ENCODE measurements around the gene GTF3C5.

DNA sequence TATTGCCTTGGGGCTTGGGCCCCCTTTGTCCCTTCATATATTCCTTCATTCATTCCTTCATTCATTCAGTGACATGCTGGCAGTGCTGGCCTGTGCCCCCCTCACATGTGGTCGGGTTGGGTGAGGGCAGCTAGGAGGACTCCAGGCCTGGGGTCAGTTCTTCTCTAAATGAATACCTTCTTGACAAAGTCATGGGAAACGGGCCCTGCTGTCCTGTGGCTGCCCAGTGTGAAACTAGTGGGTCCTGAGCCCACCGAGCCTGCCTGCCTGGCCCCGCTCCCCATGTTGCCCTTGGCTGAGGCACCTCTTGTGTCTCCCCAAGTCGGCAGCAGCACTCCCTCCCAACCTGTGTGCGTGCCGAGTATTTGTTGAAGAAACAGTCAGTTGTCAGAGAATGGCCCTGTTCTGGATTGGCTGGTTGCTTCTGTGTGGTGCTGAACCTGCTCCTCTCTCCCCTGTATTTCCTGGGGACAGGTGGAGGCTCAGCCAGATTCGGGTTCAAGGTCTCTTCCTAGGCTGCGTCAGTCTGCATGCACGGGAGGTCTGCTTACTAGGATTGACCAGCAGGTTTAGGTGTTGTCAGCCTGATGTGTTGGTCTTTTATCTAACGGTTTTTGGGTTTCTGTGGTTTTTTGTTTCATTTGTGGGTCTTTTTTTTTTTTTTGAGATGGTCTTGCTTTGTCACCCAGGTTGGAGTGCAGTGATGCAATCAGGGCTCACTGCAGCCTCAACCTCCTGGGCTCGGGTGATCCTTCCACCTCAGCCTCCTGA is 27.9 kb downstream of the GTF3C5 start:
- TF ChIP-seq, protein P1, sequence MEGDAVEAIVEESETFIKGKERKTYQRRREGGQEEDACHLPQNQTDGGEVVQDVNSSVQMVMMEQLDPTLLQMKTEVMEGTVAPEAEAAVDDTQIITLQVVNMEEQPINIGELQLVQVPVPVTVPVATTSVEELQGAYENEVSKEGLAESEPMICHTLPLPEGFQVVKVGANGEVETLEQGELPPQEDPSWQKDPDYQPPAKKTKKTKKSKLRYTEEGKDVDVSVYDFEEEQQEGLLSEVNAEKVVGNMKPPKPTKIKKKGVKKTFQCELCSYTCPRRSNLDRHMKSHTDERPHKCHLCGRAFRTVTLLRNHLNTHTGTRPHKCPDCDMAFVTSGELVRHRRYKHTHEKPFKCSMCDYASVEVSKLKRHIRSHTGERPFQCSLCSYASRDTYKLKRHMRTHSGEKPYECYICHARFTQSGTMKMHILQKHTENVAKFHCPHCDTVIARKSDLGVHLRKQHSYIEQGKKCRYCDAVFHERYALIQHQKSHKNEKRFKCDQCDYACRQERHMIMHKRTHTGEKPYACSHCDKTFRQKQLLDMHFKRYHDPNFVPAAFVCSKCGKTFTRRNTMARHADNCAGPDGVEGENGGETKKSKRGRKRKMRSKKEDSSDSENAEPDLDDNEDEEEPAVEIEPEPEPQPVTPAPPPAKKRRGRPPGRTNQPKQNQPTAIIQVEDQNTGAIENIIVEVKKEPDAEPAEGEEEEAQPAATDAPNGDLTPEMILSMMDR (IDR thresholded peaks at IDR 0.05; ENCODE audit: poor library complexity, severe bottlenecking): no peak
- TF ChIP-seq EZH2 (IDR thresholded peaks at IDR 0.05; ENCODE audit: borderline replicate concordance, insufficient read depth, low read length, poor library complexity, severe bottlenecking) (no peak), TAF1 (IDR thresholded peaks at IDR 0.05; ENCODE audit: low read depth) (no peak), EP300 (conservative IDR thresholded peaks at IDR 0.05; ENCODE audit: poor library complexity, severe bottlenecking) (no peak), RAD21 (conservative IDR thresholded peaks at IDR 0.05) (no peak), SMC3 (conservative IDR thresholded peaks at IDR 0.05; ENCODE audit: poor library complexity) (no peak), POLR2AphosphoS5 (IDR thresholded peaks at IDR 0.05) (no peak)
- TF ChIP-seq, protein P2, sequence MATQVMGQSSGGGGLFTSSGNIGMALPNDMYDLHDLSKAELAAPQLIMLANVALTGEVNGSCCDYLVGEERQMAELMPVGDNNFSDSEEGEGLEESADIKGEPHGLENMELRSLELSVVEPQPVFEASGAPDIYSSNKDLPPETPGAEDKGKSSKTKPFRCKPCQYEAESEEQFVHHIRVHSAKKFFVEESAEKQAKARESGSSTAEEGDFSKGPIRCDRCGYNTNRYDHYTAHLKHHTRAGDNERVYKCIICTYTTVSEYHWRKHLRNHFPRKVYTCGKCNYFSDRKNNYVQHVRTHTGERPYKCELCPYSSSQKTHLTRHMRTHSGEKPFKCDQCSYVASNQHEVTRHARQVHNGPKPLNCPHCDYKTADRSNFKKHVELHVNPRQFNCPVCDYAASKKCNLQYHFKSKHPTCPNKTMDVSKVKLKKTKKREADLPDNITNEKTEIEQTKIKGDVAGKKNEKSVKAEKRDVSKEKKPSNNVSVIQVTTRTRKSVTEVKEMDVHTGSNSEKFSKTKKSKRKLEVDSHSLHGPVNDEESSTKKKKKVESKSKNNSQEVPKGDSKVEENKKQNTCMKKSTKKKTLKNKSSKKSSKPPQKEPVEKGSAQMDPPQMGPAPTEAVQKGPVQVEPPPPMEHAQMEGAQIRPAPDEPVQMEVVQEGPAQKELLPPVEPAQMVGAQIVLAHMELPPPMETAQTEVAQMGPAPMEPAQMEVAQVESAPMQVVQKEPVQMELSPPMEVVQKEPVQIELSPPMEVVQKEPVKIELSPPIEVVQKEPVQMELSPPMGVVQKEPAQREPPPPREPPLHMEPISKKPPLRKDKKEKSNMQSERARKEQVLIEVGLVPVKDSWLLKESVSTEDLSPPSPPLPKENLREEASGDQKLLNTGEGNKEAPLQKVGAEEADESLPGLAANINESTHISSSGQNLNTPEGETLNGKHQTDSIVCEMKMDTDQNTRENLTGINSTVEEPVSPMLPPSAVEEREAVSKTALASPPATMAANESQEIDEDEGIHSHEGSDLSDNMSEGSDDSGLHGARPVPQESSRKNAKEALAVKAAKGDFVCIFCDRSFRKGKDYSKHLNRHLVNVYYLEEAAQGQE (IDR thresholded peaks at IDR 0.05; ENCODE audit: borderline replicate concordance): no peak

Measured in neural cell (in vitro differentiated cells).